NCI-H774 (cell line): ENCODE measurements around the gene CPD.
"Not testable (repeated sequence)": the region's sequence is repeated elsewhere in the genome, so short reads cannot be mapped to it uniquely, and the experiment has no call there.

Experiments
- DNase-seq: peaks from one replicate; lab custom pipeline; 2025; lab: John Stamatoyannopoulos, UW

Gene CPD

DNA sequence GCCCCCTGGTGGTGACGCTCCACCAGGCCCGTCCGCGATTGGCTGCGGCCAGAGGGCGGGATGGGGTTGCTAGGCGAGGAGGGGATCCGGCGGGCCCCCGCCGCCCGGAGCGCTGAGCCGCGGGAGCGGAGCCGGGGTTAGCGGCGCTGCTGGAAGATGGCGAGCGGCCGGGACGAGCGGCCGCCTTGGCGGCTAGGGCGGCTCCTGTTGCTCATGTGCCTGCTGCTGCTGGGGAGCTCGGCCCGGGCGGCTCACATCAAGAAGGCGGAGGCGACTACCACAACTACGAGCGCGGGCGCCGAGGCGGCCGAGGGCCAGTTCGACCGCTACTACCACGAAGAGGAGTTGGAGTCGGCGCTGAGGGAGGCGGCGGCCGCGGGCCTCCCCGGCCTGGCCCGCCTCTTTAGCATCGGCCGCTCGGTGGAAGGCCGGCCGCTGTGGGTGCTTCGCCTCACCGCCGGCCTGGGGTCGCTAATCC is at the start of gene CPD:
Gene CPD (plus strand): TSS at position 103 of the 478 bp plus-strand sequence. CDS start 54 bp downstream, at position 157.
- peak; percentile 97 for DNase-seq

DNA sequence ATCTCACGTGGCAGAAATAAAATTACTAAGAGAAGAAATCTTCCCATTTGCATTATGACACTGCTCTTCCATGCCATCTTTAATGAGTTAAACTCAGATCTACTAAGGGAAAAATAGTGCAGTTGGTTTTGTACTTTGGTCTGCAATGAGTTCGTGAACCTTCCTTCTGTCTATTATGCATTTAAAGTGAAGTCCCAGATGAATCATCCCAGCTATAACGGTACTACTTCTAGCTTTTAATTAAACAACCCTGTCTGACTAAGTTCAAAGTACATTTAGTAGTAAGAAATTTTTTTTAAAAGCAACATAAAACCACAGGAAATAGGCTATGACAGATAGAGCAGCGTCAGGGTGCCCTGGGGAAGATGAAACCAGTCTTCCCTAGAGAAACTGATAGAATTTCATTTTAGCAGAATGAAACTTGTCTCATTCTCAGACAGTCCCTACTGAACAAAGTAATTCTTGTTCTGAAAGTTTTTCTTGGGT is 46.6 kb upstream of the CPD start:
- DNase-seq, result no peak

- DNase-seq, result no peak
Observed at GRCh38 chr17:30333503-30334360, 45.0 kb upstream of the CPD start, which contains the start of gene TMIGD1. Gene TMIGD1, minus strand, starts transcription at chr17:30334057. Its CDS starts 1,924 bp downstream, at chr17:30332133.

GRCh38 chr17:30334421-30334820 is 44.3 kb upstream of the CPD start:
- DNase-seq, result no peak

GRCh38 chr17:30336369-30337171 is 42.2 kb upstream of the CPD start:
- peak; percentile 80 for DNase-seq

DNA sequence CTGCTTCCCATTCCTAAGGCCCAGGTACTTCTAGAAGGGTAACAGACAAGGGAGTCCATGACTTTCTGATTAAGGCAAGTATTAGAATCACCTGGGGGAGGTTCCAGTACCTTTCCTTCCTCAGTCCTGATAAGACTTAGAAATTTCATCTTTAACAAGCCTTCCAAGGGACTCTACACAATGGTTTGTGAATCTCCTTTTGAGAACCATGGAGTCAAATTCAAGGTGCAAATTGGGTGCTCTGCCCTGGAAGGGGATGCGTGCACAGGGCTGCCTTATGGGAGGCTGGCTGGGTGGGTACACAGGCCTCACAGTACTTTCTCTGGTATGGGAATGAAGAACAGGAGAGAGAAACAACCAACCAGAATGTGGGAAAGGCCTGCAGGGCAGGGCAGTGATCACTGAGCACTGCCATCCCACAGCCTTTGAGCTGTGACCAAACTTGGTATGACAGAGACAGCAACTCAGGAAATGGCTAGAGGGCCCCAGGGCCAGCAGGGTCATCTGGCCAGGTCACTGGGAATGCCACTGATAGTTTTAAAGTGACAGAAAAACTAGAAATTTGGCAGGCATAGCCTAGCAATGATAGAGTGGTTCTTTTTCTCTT is 41.2 kb upstream of the CPD start:
- DNase-seq, result no peak

- no peak for DNase-seq
Observed at GRCh38 chr17:30339086-30339485, 39.6 kb upstream of the CPD start.

DNA sequence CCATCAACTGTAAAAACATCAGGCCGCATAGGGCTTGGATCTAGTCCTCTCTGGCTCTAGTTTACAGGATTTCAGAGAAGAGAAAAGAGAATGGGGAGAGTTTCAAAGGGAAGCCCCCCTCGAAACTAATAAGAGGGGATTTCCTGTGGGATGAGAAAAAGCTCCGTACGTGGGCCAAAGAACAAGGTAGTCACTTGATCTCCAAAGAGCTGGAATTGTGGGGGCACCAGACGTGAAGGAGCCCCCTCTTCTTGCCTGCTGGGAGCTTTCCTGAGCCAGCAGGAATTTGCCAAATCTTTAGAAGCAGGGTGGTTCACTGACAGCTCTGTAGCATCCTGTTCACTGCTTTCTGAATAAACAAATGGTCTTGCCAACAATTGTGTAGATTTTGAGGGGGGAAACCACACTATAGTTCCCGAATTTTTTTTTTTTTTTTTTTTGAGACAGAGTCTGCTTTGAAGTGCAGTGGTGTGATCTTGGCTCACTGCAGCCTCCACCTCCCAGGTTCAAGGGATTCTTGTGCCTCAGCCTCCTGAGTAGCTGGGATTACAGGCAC is 37.8 kb upstream of the CPD start:
- no peak for DNase-seq

GRCh38 chr17:30341703-30342249 is 37.0 kb upstream of the CPD start:
- no peak for DNase-seq

- not testable (repeated sequence) for DNase-seq
Observed at GRCh38 chr17:30343244-30343643, 35.5 kb upstream of the CPD start.

DNA sequence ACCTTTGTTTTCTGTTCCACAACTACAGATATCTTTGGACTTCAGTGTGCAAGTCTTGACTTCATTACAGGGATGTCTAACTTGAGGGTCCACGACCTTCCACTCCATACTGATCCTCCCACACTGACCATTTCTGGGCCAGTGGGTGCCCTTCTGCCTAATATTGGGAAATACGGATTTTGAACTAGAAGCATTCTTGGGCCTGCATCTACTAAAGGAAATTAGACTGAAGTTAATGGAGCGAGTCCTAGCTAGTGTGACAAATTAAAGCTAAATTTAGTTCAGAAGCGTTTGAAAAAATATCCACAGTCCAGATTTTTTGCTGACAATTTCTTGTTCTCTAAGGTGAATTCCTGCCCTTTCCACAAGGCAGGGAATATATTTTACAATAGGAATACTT is 34.9 kb upstream of the CPD start:
- no peak for DNase-seq

- DNase-seq, result peak; percentile 88
Observed at GRCh38 chr17:30344283-30345088, 34.2 kb upstream of the CPD start.

- DNase-seq, result no peak
Observed at GRCh38 chr17:30345089-30345433, 33.7 kb upstream of the CPD start.

GRCh38 chr17:30345527-30346075 is 33.1 kb upstream of the CPD start:
- DNase-seq, result peak; percentile 25

- DNase-seq, result no peak
Observed at GRCh38 chr17:30346221-30346795, 32.4 kb upstream of the CPD start.

DNA sequence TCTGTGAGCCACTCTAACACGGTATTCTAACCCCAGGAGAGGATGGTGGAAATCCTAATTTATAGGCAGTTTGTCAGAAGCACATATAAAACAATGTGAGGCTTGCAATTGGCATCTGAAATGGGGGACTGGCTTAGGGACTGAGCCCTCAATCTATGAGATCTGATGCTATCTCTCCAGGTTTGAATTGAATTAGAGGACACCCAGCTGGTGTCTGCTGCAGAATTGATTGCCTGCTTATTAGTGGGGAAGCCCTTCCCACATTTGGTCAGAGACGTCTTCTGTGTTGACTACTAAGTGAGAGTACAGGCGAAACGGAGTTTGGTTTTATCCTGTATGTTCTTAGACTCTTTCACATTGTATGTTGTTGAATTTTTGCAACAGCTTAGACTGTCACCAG is 31.2 kb upstream of the CPD start:
- peak; percentile 50 for DNase-seq

- no peak for DNase-seq
Observed at GRCh38 chr17:30349252-30349651, 29.5 kb upstream of the CPD start.

- DNase-seq, result not testable (repeated sequence)
Observed at GRCh38 chr17:30351263-30351662, 27.5 kb upstream of the CPD start.

DNA sequence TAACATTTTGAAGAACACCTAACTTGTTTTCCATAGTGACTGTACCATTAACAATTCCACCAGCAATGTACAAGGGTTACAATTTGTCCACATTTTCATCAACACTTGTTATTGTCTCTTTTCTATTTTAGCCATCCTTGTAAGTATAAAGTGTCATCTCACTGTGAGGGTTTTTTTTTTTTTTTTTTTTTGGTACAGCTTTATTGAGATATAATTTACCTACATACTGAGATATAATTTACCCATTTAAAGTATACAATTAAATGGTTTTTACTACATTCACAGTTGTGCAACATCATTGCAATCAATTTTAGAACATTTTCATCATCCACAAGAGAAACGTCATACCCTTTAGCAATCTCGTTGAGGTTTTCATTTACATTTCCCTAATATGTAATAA is 27.0 kb upstream of the CPD start:
- no peak for DNase-seq

DNA sequence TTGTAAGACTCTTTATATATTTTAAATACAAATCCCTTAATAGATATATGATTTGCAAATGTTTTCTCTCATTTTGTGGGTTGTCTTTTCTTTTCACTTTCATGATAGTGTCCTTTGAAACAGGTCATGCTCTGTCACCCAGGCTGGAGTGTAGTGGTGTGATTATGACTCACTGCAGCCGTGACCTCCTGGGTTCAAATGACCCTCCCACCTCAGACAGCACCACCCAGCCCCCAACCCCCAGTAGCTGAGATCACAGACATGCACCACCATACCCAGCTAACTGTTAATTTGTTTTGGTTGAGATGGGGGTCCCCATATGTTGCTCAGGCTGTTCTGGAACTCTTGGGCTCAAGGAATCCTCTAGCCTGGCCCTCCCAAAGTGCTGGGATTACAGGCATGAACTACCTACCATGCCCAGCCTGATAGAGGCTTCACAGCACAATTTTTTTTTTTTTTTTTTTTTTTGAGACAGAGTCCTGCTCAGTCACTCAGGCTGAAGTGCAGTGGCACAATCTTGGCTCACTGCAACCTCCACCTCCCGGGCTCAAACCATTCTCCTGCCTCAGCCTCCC is 26.4 kb upstream of the CPD start:
- no peak for DNase-seq
